VCaP (cell line): ENCODE measurements around the gene MCF2L.

ENCODE experiments used
- H3K27ac ChIP-seq: fragments of 450-650 bp; 2 replicates; pipeline ENCODE4 v1.5.1; 2017
- CTCF ChIP-seq: fragments of 450-650 bp; conservative IDR thresholded peaks from 2 replicates; pipeline ENCODE4 v1.5.1; 2017; ENCODE audit warnings: mild to moderate bottlenecking, moderate library complexity

MCF2L gene

GRCh38 chr13:113047587-113047986 is 78.6 kb downstream of the MCF2L start:
- no peak overlapping the region for H3K27ac ChIP-seq
- no peak for TF ChIP-seq CTCF

- no peak overlapping the region for H3K27ac ChIP-seq
- TF ChIP-seq CTCF: no peak
Observed at GRCh38 chr13:113048766-113049165, 79.8 kb downstream of the MCF2L start.

GRCh38 chr13:113049521-113049941 is 80.5 kb downstream of the MCF2L start:
- no peak overlapping the region for H3K27ac ChIP-seq
- no peak for TF ChIP-seq CTCF

- no peak for TF ChIP-seq CTCF
- no peak overlapping the region for H3K27ac ChIP-seq
Observed at GRCh38 chr13:113049981-113050380, 81.0 kb downstream of the MCF2L start.

GRCh38 chr13:113050734-113051431 is 81.9 kb downstream of the MCF2L start:
- no peak overlapping the region for H3K27ac ChIP-seq
- no peak for TF ChIP-seq CTCF

- no peak for TF ChIP-seq CTCF
- H3K27ac ChIP-seq: no peak overlapping the region
Observed at GRCh38 chr13:113051641-113052040, 82.6 kb downstream of the MCF2L start.

- no peak overlapping the region for H3K27ac ChIP-seq
- no peak for TF ChIP-seq CTCF
Observed at GRCh38 chr13:113052206-113052605, 83.2 kb downstream of the MCF2L start.
